Measurements from ENCODE around the gene SRPRB.

GRCh38 chr3:133777807-133778568, 27.6 kb upstream of the SRPRB start:
- no peak for TF ChIP-seq POLR2A (IDR thresholded peaks at IDR 0.05; ENCODE audit: low read depth, low read length)
- no peak for TF ChIP-seq POLR2AphosphoS5 (IDR thresholded peaks at IDR 0.05; ENCODE audit: low read depth, low read length)
